Osteoblast (primary cell): ENCODE measurements around the gene XRCC2. TPM values are rescaled to one million over a fixed set of nuclear protein-coding genes. Genes with fewer than 3 reads are reported as not detected.
"Not testable (repeated sequence)": the region's sequence is repeated elsewhere in the genome, so short reads cannot be mapped to it uniquely, and the experiment has no call there.

Experiments used
- DNase-seq: peaks from one replicate; pipeline ENCODE4 v3.0.0; 2011; ENCODE audit warnings: low spot score, mixed read lengths; ENCODE audit not compliant: insufficient read length; ENCODE audit errors: missing footprints
- H2AFZ ChIP-seq: 2 replicates; pipeline ENCODE4 v1.6.0; 2011; ENCODE audit warnings: mild to moderate bottlenecking, low read length
- H3K27ac ChIP-seq: 2 replicates; pipeline ENCODE4 v1.5.1; 2011; ENCODE audit warnings: mild to moderate bottlenecking, low read depth, low read length, moderate library complexity
- H3K27me3 ChIP-seq: 2 replicates; pipeline ENCODE4 v1.6.0; 2012; ENCODE audit warnings: mild to moderate bottlenecking, control low read depth, inconsistent platforms, low read length, moderate library complexity; ENCODE audit not compliant: insufficient read depth
- H3K36me3 ChIP-seq: 2 replicates; pipeline ENCODE4 v1.5.1; 2011; ENCODE audit warnings: mild to moderate bottlenecking, low read length, control low read depth, moderate library complexity; ENCODE audit not compliant: insufficient read depth
- H3K4me1 ChIP-seq: 2 replicates; pipeline ENCODE4 v1.5.1; 2011; ENCODE audit warnings: mild to moderate bottlenecking, low read length, control low read depth, moderate library complexity; ENCODE audit not compliant: insufficient read depth
- H3K4me2 ChIP-seq: 2 replicates; pipeline ENCODE4 v1.6.0; 2011; ENCODE audit warnings: mild to moderate bottlenecking, low read length; ENCODE audit not compliant: insufficient read depth
- H3K4me3 ChIP-seq: fragments of 200-600 bp; sonication (generic); 3 replicates; pipeline ENCODE4 v1.5.1; 2012; ENCODE audit warnings: mild to moderate bottlenecking, low read length, inconsistent platforms; ENCODE audit not compliant: insufficient read depth
- H3K79me2 ChIP-seq: 2 replicates; pipeline ENCODE4 v1.6.0; 2012; ENCODE audit warnings: mild to moderate bottlenecking, low read length, control low read depth, inconsistent platforms; ENCODE audit not compliant: insufficient read depth
- H3K9me3 ChIP-seq: 2 replicates; pipeline ENCODE4 v1.5.1; 2011; ENCODE audit warnings: low read depth, low read length, control low read depth
- H4K20me1 ChIP-seq: 2 replicates; pipeline ENCODE4 v1.6.0; 2012; ENCODE audit warnings: mild to moderate bottlenecking, low read length, control low read depth; ENCODE audit not compliant: insufficient read depth
- CTCF ChIP-seq: IDR thresholded peaks from 2 replicates; pipeline ENCODE4 v1.5.1; 2011; ENCODE audit warnings: mild to moderate bottlenecking, low read depth, low read length, moderate library complexity; ENCODE audit errors: extremely low read depth
- total RNA-seq: library from RNA; depleted of rRNA; stranded (reverse); fragments of >200 nt; gene quantifications from 2 replicates; pipeline ENCODE4 v1.2.3, GENCODE V29; 2012

The XRCC2 gene
- total RNA-seq, 1 donor, result 0.72 TPM

- Histone ChIP-seq H3K9me3 (peaks cover 1% of the 10 kb centered on the region), H3K79me2 (no peaks in the 10 kb centered on the region), H3K4me2 (no peak overlapping the region), H4K20me1 (no peaks in the 10 kb centered on the region), H3K27ac (no peak overlapping the region), H3K27me3 (no peaks in the 10 kb centered on the region), H3K4me1 (peaks cover 6% of the 10 kb centered on the region), H3K36me3 (no peaks in the 10 kb centered on the region), H3K4me3 (no peak overlapping the region), H2AFZ (no peak overlapping the region)
- no peak for TF ChIP-seq CTCF
- no peak for DNase-seq
Measured at GRCh38 chr7:152710153-152710442, 34.2 kb upstream of the XRCC2 start.

GRCh38 chr7:152709287-152710152, 33.6 kb upstream of the XRCC2 start:
- Histone ChIP-seq H3K4me2 (no peak overlapping the region), H4K20me1 (no peaks in the 10 kb centered on the region), H3K27me3 (no peaks in the 10 kb centered on the region), H3K27ac (no peak overlapping the region), H3K9me3 (peaks cover 5% of the 10 kb centered on the region), H2AFZ (no peak overlapping the region), H3K79me2 (no peaks in the 10 kb centered on the region), H3K4me3 (no peak overlapping the region), H3K36me3 (no peaks in the 10 kb centered on the region), H3K4me1 (peaks cover 6% of the 10 kb centered on the region)
- no peak for DNase-seq
- TF ChIP-seq CTCF, result no peak

- no peaks in the 10 kb centered on the region for H3K27me3 ChIP-seq
- H3K4me2 ChIP-seq, result no peak overlapping the region
- H3K9me3 ChIP-seq, result peaks cover 5% of the 10 kb centered on the region
- H3K36me3 ChIP-seq, result no peaks in the 10 kb centered on the region
- H3K27ac ChIP-seq, result no peak overlapping the region
- no peak overlapping the region for H3K4me3 ChIP-seq
- no peaks in the 10 kb centered on the region for H4K20me1 ChIP-seq
- H2AFZ ChIP-seq, result no peak overlapping the region
- peaks cover 4% of the 10 kb centered on the region for H3K4me1 ChIP-seq
- TF ChIP-seq CTCF, result no peak
- no peak for DNase-seq
- H3K79me2 ChIP-seq, result no peaks in the 10 kb centered on the region
Measured at GRCh38 chr7:152704796-152705384, 28.9 kb upstream of the XRCC2 start.

GRCh38 chr7:152699079-152699478, 23.1 kb upstream of the XRCC2 start:
- no peaks in the 10 kb centered on the region for H3K4me1 ChIP-seq
- no peak for TF ChIP-seq CTCF
- no peaks in the 10 kb centered on the region for H3K79me2 ChIP-seq
- H2AFZ ChIP-seq, result no peak overlapping the region
- H3K27me3 ChIP-seq, result no peaks in the 10 kb centered on the region
- no peak for DNase-seq
- H3K9me3 ChIP-seq, result no peaks in the 10 kb centered on the region
- H4K20me1 ChIP-seq, result no peaks in the 10 kb centered on the region
- no peaks in the 10 kb centered on the region for H3K36me3 ChIP-seq
- no peak overlapping the region for H3K4me2 ChIP-seq
- H3K27ac ChIP-seq, result no peak overlapping the region
- H3K4me3 ChIP-seq, result no peak overlapping the region

GRCh38 chr7:152697268-152697974, 21.5 kb upstream of the XRCC2 start:
- H3K9me3 ChIP-seq, H2AFZ ChIP-seq, H3K4me1 ChIP-seq, H4K20me1 ChIP-seq, H3K4me2 ChIP-seq, H3K4me3 ChIP-seq, H3K27me3 ChIP-seq, DNase-seq, H3K79me2 ChIP-seq, H3K27ac ChIP-seq, H3K36me3 ChIP-seq: not testable (repeated sequence)
